ENCODE measurements around the gene SMAD7.

Gene SMAD7

DNA sequence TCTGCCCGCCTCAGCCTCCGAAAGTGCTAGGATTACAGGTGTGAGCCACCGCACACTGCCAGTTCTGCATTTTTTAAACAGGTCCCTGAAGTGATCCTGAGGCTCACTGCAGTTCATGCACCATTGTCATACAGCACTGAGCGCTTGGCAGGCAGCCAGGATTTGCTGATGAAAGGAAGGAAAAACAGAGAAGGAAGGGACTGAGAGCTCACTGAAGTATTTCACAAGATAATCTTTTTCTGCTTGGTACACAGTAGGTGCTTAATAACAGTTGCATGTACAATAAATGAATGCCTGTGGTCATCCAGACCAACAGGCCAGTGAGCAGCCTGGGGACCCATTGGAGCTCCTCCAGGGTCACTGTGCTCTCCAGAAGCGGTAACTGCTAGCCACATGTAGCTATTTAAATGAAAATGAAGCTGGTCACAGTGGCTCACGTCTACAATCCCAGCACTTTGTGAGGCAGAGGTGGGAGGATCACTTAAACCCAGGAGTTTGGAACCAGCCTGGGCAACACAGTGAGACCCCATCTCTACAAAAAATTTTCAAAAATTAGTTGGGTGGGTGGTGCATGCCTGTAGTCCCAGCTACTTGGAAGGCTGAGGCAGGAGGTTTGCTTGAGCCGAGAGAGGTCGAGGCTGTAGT, 33.1 kb upstream of the SMAD7 start:
- Histone ChIP-seq H3K36me3 (ENCODE audit: control insufficient read depth, insufficient read depth, low read length) (no peaks in the 10 kb centered on the region), H3K4me3 (replicated peaks; ENCODE audit: low read depth, low read length) (no peak overlapping the region), H3K27me3 (replicated peaks; ENCODE audit: control insufficient read depth, insufficient read depth, low read length) (no peaks in the 10 kb centered on the region)
- no peak for DNase-seq (ENCODE audit: extremely low read depth, insufficient read length)
- TF ChIP-seq CTCF (IDR thresholded peaks at IDR 0.05; ENCODE audit: insufficient read depth, low read length, poor library complexity, severe bottlenecking), result no peak

GRCh38 chr18:48982266-48982665, 31.5 kb upstream of the SMAD7 start:
- DNase-seq (ENCODE audit: extremely low read depth, insufficient read length), result no peak
- TF ChIP-seq CTCF (IDR thresholded peaks at IDR 0.05; ENCODE audit: insufficient read depth, low read length, poor library complexity, severe bottlenecking), result no peak

GRCh38 chr18:48979944-48980890, 29.5 kb upstream of the SMAD7 start:
- Histone ChIP-seq H3K27me3 (replicated peaks; ENCODE audit: control insufficient read depth, insufficient read depth, low read length) (no peaks in the 10 kb centered on the region), H3K4me3 (replicated peaks; ENCODE audit: low read depth, low read length) (no peak overlapping the region), H3K36me3 (ENCODE audit: control insufficient read depth, insufficient read depth, low read length) (no peaks in the 10 kb centered on the region)
- no peak for TF ChIP-seq CTCF (IDR thresholded peaks at IDR 0.05; ENCODE audit: insufficient read depth, low read length, poor library complexity, severe bottlenecking)
- DNase-seq (ENCODE audit: extremely low read depth, insufficient read length), result no peak

More at GRCh38 chr18:48982266-48982665, 31.5 kb upstream of the SMAD7 start:
- H3K27me3 ChIP-seq (replicated peaks; ENCODE audit: control insufficient read depth, insufficient read depth, low read length), result no peaks in the 10 kb centered on the region
- no peak overlapping the region for H3K4me3 ChIP-seq (replicated peaks; ENCODE audit: low read depth, low read length)
- no peaks in the 10 kb centered on the region for H3K36me3 ChIP-seq (ENCODE audit: control insufficient read depth, insufficient read depth, low read length)

DNA sequence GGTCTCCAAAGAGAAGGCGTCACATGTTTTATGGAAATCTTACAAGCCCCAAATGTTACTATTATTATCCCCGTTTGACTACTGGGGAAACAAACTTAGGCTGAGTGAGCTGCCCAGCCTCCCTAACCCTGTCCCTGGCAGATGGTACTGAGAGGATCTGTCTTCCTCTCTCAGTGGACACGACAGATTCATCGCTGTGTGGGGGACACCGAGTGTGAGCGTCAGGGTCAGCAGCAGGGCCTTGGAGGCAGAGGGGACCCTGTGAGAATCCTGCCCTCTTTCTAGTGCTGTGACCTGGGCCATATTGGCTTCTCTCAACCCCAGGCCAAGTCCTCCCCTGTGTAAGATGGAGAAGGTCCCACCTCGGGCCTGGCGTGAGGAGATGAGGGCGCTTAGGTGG, 27.1 kb upstream of the SMAD7 start:
- no peak for DNase-seq (ENCODE audit: extremely low read depth, insufficient read length)
- no peak overlapping the region for H3K4me3 ChIP-seq (replicated peaks; ENCODE audit: low read depth, low read length)
- no peaks in the 10 kb centered on the region for H3K27me3 ChIP-seq (replicated peaks; ENCODE audit: control insufficient read depth, insufficient read depth, low read length)
- H3K36me3 ChIP-seq (ENCODE audit: control insufficient read depth, insufficient read depth, low read length), result no peaks in the 10 kb centered on the region
- TF ChIP-seq CTCF (IDR thresholded peaks at IDR 0.05; ENCODE audit: insufficient read depth, low read length, poor library complexity, severe bottlenecking), result no peak

GRCh38 chr18:48975817-48976649, 25.3 kb upstream of the SMAD7 start:
- peak; percentile 54 for DNase-seq (ENCODE audit: extremely low read depth, insufficient read length)

More at GRCh38 chr18:48975817-48976649, 25.3 kb upstream of the SMAD7 start:
- H3K27me3 ChIP-seq (replicated peaks; ENCODE audit: control insufficient read depth, insufficient read depth, low read length), result no peaks in the 10 kb centered on the region
- no peak for TF ChIP-seq CTCF (IDR thresholded peaks at IDR 0.05; ENCODE audit: insufficient read depth, low read length, poor library complexity, severe bottlenecking)
- peak overlapping the region; percentile 64 for H3K4me3 ChIP-seq (replicated peaks; ENCODE audit: low read depth, low read length)
- H3K36me3 ChIP-seq (ENCODE audit: control insufficient read depth, insufficient read depth, low read length), result no peaks in the 10 kb centered on the region

All from GM06990 (cell line).